Activated CD4-positive, alpha-beta T cell treated with anti-CD3 and anti-CD28 coated beads, Interleukin-2, amount 50 U/mL, for 48 hours (primary cell): ENCODE data around the gene SMIM20.

Source experiments
- DNase-seq, 2 experiments: peaks; one replicate each; pipeline ENCODE4 v3.0.0-alpha.2; 2020

SMIM20 gene

DNA sequence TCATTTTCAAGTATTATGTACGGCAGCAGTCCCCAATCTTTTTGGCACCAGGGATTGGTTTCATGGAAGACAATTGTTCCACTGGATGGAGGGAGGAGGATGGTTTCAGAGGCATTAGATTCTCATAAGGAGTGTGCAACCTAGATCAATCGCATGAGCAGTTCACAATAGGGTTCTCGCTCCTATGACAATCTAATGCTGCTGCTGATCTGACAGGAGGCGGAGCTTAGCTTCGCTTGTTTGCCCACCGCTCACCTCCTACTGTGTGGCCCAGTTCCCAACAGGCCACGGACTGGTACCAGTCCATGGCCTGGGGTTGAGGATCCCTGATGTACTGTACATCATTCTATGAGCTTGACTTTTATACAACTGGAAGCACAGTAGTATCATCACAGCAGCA lies 48.4 kb downstream of the SMIM20 start:
- DNase-seq: no peak

DNA sequence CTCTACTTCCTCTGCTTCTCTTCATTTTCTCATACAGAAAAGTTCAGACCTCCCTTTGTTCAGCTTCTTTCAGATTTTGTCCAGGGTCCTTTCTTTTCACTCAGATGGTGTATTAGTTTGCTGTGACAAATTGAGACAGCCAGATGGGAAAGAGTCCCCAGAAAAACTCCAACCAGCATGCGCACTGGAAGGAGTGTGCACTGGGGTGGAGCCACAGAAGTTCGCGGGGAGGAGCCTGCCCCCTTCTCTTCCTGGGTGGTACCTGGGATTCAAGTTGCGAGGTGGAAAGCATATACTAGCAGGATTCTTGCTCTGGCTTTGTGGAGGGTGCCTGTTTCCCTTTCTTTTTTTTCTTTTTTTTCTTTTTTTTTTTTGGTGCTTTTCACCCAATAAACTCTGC lies 51.6 kb downstream of the SMIM20 start:
- no peak for DNase-seq

DNA sequence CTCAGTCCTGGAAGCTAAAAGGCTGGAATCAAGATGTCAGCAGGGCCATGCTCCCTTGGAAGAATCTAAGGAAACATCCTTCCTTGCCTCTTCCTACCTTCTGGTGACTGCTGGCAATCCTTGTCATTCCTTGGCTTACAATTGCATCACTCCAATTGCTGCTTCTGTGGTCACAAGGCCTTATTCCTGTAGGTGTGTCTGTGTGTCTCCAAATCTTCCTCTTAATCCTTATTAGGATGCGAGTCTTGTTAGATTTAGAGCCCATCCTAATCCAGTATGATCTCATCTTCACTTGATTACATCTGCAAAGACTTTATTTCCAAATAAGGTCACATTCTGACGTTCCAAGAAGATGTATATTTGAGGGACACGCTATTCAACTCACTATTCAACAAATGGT lies 52.2 kb downstream of the SMIM20 start:
- DNase-seq: no peak

DNA sequence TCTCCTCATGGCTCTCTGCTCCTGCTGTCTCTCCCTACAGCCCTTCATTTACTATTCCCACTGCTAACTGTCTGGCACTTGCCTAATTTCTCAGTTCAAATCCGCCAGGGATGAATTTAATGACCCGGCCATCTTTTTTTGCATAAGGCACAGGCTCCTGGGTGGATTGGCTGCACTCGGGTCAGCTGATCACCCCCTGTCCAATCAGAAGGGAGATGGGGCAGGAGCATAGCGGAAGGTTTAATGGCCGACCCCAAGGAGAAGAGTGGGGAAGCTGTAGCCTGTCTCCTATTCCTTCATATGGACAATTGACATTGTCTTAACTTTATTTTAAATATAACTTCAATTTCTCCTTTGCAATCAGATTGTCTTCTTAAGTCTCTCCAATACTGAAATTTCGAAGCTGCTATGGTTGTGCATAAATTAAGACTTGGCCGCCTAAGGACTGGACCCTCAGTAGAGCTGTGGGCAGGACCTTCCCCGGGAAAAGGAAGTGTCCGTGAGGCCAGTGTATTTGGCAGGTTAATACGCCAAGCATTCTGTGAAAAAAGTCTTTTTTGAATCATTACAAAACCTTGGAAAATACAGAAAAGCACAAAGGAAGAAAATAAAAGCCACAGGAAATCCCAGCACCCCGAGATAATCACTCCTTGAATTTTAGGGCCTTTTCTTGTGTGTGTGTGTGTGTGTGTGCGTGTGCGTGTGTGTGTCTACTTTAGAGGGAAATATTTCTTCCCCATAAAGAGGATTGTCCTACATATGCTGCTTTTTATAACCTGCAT lies 55.5 kb downstream of the SMIM20 start:
- no peak for DNase-seq

DNA sequence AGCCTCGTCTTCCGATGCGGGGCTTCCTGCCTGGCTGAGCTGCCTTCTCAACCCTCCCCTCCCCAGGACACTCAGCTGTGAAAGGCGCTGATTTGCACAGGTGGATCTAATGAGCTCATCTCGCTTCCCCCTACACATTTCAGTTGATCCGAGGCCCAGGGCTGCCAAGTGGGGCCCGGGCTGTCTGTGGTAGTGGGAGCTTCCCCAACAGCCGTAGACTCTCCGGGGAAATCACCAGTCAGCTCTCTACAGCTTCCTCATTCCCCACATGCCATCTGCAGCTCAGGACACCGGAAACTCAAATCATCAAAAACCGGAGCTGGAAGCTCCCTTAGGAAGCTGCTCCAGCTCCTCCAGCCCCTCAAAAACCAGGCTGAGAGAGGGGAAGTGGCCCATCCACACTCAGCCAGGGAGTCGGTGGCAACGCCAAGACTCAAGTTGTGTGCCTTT lies 56.2 kb downstream of the SMIM20 start:
- DNase-seq: no peak

DNA sequence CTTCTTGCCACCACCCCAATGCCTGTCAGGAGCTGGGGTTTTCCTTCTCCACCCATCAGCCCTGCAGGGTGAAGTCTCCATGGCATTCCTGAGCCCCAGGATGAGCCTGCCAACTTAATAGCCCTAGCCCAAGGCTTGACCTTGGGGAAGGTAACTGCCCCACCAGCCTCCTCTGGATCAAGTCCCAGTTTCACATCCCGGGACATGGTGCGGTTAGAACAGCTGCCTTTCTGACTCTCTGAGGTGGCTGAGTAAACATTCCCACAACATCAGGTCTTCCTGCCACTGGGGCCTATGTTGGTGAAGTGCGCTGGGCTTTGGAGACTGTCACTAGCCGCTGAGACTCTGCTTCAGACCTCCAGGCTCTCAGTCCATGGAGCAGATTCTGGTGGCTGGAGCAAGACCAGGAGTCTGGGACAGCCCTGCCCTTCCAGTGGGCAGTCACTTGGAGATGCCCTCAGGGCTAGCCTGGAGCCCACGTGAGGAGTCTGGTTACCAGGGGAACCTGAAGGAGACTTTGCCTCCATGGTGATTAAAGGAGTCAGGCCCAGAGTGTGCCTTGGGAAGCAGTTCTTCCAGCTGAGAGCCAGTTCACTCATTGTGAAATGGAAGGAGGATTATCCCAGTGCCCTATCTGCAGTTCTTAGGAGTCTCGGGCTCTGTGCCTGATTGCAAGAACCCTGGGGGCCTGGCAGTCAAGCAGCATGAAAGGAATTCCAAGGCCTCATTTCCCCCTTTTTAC lies 56.8 kb downstream of the SMIM20 start:
- no peak for DNase-seq

DNA sequence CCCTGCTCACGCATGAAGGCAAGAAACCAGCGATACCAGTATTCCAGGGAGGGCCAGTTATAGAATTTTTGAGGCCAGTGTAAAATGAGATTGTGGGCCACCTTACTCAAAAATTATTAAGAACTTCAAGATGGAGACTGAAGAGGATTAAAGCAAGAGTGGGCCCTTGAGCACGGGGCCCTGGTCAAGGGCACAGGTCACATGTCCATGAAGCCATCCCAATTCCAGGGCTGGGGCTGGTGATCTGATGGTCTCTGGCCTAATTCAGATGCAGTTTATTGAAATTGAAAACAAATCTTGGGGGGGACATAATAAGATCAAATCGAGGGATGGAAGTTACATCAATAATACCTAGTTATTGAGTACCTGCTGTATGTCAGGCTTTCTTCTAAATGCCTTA lies 58.3 kb downstream of the SMIM20 start:
- DNase-seq: no peak

DNA sequence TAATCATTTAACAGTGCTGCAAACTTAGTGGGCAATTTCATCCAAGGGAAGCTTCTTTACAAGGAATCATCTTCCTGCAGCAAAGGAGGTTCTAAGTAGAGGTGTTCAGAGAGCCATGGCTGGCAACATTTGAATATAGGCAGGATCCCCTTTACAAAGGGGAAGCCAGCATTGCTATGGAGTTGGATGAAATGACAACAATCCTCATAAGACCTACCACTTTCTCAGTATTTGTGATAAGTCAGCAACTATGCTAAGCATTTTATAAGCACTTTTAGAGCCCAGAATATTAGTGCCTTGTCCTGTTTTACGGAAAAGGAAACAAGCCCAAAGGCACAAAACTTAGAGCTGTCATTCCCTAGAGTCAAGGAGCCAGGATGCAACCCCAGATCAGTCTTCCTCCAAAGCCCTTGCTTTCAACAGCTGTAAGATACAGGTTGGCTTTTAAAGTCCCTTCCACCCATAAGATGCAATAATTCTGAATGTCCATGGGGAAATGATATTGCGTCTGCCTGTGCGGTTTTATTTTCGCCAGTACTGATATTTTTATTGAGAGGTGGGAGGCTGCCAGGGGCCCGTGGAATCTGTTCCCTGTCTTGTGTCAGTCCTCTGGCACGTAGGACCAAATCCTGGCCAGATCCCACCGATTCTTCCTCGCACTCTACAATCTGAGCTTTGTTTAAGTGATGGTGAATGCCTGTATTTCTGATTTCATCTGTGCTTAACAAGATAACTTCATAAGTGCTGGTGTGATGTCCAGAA lies 59.1 kb downstream of the SMIM20 start:
- DNase-seq: no peak

DNA sequence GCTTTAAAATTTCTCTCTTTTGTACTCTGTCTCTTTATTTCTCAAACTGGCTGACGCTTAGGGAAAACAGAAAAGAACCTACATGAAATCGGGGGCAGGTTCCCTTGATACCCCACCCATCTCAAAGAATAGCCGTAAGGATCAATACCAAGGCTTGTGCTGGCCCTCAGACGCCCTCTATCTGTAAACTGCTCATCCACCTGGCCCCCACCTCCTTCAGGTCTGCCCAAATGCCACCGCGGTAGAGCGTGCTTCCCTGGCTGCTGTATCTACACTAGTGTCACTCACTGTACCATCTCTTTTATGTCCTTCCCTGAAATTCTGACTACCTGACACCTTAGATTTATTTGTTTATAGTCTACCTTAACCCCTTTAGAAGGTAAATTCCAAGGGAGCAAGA lies 62.8 kb downstream of the SMIM20 start:
- no peak for DNase-seq

DNA sequence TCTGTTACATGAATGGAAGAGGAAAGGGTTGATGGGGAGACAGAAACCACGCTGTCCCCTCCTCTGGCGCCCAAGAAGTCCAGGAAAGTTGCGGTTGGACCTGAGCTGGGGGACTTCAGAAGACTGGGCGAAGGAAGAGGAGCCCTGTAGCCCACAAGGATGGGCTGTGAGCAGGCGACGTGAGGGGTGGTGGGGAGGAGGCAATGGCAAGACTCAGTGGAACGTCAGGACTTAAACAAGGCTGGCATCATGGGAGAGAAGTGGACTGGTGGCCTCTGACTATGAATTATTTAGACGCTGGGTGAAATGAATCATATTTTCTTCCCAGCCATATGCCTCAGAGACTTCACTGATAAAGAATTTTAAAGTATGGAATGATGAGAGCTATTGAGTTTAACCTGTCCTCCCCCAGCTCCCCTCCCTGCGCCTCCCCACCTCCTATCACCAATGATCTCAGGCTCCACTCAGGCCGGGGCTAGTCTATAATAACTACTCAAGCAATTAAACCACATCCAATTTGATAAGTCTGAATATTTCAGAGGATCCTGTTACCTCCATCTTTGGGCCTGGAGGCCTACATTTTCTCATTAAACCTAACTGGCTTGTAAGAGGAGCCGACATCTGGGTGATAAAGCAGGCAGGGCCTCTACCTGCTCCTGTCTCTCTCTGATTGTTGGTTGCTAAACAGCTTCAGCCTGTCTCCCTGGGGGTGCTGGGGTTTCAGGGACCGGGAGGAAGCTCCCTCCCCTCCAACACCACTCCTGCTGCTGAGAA lies 63.6 kb downstream of the SMIM20 start:
- DNase-seq: no peak

DNA sequence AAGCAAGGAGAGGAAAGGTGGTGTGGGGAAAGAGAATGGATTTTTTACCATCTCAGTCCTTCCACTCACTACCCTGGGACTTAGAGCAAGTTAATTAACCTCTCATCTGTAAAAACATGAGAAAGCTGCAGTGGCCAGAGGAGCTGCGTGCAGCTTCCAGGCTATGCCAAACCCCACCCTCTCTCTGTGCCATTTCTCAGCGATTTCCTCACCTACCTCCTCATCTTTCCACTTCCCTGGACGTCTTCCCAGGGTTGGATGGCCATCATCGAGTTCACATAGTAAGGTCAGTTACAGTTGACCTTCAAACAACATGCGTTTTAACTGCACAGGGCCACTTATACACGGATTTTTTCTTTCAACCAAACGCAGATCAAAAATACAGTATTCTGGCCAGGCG lies 64.3 kb downstream of the SMIM20 start:
- no peak for DNase-seq
